Neural cell (in vitro differentiated cells): ENCODE data around the gene TAGLN.

ENCODE experiments used
- EZH2 ChIP-seq: fragments of 200-600, 300-800 bp; shearing (Covaris generic), sonication (generic); IDR thresholded peaks from 2 replicates; pipeline ENCODE4 v1.6.1; 2014; ENCODE audit warnings: antibody characterized with exemption, low read length, borderline replicate concordance, mild to moderate bottlenecking; ENCODE audit not compliant: insufficient read depth, poor library complexity, severe bottlenecking
- MXI1 ChIP-seq: fragments of 450-650 bp; conservative IDR thresholded peaks from 2 replicates; pipeline ENCODE4 v1.6.1; 2014; ENCODE audit warnings: antibody characterized with exemption, mild to moderate bottlenecking; ENCODE audit not compliant: poor library complexity, severe bottlenecking
- POLR2AphosphoS5 ChIP-seq: IDR thresholded peaks from 2 replicates; pipeline ENCODE4 v1.6.1; 2012
- REST ChIP-seq: IDR thresholded peaks from 2 replicates; pipeline ENCODE4 v1.6.1; 2012; ENCODE audit warnings: borderline replicate concordance
- SMC3 ChIP-seq: fragments of 450-650 bp; conservative IDR thresholded peaks from 2 replicates; pipeline ENCODE4 v1.6.1; 2014; ENCODE audit warnings: antibody characterized with exemption, mild to moderate bottlenecking, moderate library complexity; ENCODE audit not compliant: poor library complexity
- TAF1 ChIP-seq: IDR thresholded peaks from 2 replicates; pipeline ENCODE4 v1.6.1; 2012; ENCODE audit warnings: low read depth
- TF ChIP-seq, protein P1 (sequence below): fragments of 450-650 bp; IDR thresholded peaks from 2 replicates; pipeline ENCODE4 v1.5.1; 2014; ENCODE audit warnings: antibody characterized with exemption, mild to moderate bottlenecking, moderate library complexity; ENCODE audit not compliant: poor library complexity, severe bottlenecking

DNA sequence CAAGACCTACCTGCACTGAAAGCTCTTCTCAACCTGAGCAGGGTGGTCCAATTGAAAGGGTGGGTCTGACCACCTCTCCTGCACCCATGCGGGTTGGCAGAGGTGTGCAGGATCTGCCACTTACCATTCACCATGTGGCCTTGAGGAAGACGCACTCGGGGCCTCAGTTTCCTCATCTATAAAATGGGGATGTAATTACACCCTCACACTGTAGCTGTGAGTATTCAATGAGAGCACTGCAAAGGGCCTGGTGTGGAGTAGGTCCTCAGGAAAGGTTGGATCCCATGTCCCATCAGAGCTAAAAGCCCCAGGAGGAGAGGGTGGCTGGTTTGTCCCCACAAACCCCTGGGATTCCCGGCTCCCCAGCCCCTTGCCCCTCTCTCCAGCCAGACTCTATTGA, 557 bp upstream of the TAGLN start:
- no peak for TF ChIP-seq POLR2AphosphoS5
- no peak for TF ChIP-seq EZH2
- TF ChIP-seq, protein P1, sequence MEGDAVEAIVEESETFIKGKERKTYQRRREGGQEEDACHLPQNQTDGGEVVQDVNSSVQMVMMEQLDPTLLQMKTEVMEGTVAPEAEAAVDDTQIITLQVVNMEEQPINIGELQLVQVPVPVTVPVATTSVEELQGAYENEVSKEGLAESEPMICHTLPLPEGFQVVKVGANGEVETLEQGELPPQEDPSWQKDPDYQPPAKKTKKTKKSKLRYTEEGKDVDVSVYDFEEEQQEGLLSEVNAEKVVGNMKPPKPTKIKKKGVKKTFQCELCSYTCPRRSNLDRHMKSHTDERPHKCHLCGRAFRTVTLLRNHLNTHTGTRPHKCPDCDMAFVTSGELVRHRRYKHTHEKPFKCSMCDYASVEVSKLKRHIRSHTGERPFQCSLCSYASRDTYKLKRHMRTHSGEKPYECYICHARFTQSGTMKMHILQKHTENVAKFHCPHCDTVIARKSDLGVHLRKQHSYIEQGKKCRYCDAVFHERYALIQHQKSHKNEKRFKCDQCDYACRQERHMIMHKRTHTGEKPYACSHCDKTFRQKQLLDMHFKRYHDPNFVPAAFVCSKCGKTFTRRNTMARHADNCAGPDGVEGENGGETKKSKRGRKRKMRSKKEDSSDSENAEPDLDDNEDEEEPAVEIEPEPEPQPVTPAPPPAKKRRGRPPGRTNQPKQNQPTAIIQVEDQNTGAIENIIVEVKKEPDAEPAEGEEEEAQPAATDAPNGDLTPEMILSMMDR: no peak
- TF ChIP-seq TAF1: no peak
- no peak for TF ChIP-seq MXI1
- no peak for TF ChIP-seq REST
- no peak for TF ChIP-seq SMC3
